K562 (cell line): ENCODE results near the gene ZNF629. TPM values are rescaled to one million over a fixed set of nuclear protein-coding genes. Genes with fewer than 3 reads are reported as not detected.

Source experiments
- ATAC-seq: fragments of 200-7000 bp; cut with Tn5 transposase; 3 replicates; pipeline ENCODE4 v1.9.1; 2020; ENCODE audit warnings: moderate library complexity
- BruUV-seq: library from RNA; stranded (reverse); fragments of 400-500 nt; replicated peaks from 2 replicates; lab custom pipeline; 2021; lab: Mats Ljungman, UMichigan
- CTCF ChIA-PET: fragments of 300-600 bp; formaldehyde crosslinking; extraction: SDS; loops from one replicate; lab custom pipeline; 2021; ENCODE audit warnings: low intra/inter-chr PET ratio; lab: Yijun Ruan, JAX
- POLR2A ChIA-PET: fragments of 300-600, 350-650 bp; sonication (Branson Sonifier 250); formaldehyde crosslinking; extraction: SDS; loops from one replicate; lab custom pipeline; 2021; ENCODE audit warnings: antibody characterized with exemption, inconsistent platforms; lab: Yijun Ruan, JAX
- DNase-seq, 4 experiments: peaks; one replicate each; pipeline versions ENCODE4 v3.0.0 to v3.0.0-alpha.2; 2011 to 2018; ENCODE audit warnings: low spot score in 3 of 4, mixed read lengths in 3 of 4; ENCODE audit errors: extremely low read depth in 1 of 4
- FAIRE-seq: peaks from 2 replicates; lab custom pipeline; 2011; peaks lifted over from hg19 to GRCh38; lab: Jason Lieb, UNC
- H2AFZ ChIP-seq: 2 replicates; pipeline ENCODE4 v1.6.0; 2011; ENCODE audit warnings: low read depth, low read length, control low read depth, inconsistent platforms
- H3K27ac ChIP-seq: fragments of 200-600 bp; 3 replicates; pipeline ENCODE4 v1.8.0; 2011; ENCODE audit warnings: low read depth, mild to moderate bottlenecking, control low read depth, inconsistent platforms, low read length, moderate library complexity, mixed read lengths; ENCODE audit errors: extremely low read depth
- H3K27me3 ChIP-seq, 2 experiments: fragments of 300-600 bp in 1 of 2; 2 replicates in 1 of 2; 3 replicates in 1 of 2; pipeline versions ENCODE4 v1.6.0 to v1.8.0; 2011; ENCODE audit warnings: inconsistent platforms in 2 of 2, low read length in 2 of 2, mild to moderate bottlenecking in 1 of 2, mixed read lengths in 1 of 2, moderate library complexity in 1 of 2; ENCODE audit not compliant: control insufficient read depth in 2 of 2, insufficient read depth in 2 of 2
- H3K36me3 ChIP-seq: fragments of 300-600 bp; 3 replicates; pipeline ENCODE4 v1.8.0; 2011; ENCODE audit warnings: mild to moderate bottlenecking, low read length, inconsistent platforms; ENCODE audit not compliant: control insufficient read depth, insufficient read depth
- H3K4me1 ChIP-seq, 2 experiments: fragments of 200-600 bp in 1 of 2; replicated peaks in 1 of 2; 2 replicates in 1 of 2; 3 replicates in 1 of 2; pipeline versions ENCODE4 v1.5.1 to v1.8.0; 2011; ENCODE audit warnings: inconsistent platforms in 2 of 2, low read length in 2 of 2, mild to moderate bottlenecking in 1 of 2, mixed read lengths in 1 of 2, moderate library complexity in 1 of 2; ENCODE audit not compliant: control insufficient read depth in 2 of 2, insufficient read depth in 2 of 2
- H3K4me2 ChIP-seq: 2 replicates; pipeline ENCODE4 v1.6.1; 2011; ENCODE audit warnings: low read length, control low read depth, inconsistent platforms, mixed read lengths; ENCODE audit not compliant: insufficient read depth
- H3K4me3 ChIP-seq: fragments of 200-600 bp; sonication (generic), shearing (Covaris generic); 2 replicates; pipeline ENCODE4 v1.5.1; 2016; ENCODE audit warnings: control low read depth, inconsistent platforms
- H3K79me2 ChIP-seq: fragments of 200-600 bp; 3 replicates; pipeline ENCODE4 v1.8.0; 2011; ENCODE audit warnings: low read length, inconsistent platforms; ENCODE audit not compliant: control insufficient read depth, insufficient read depth
- H3K9ac ChIP-seq, 2 experiments: 2 replicates each; pipeline versions ENCODE4 v1.6.0 to v1.6.1; 2011; ENCODE audit warnings: low read depth in 2 of 2, low read length in 2 of 2, control low read depth in 1 of 2, inconsistent platforms in 1 of 2, mild to moderate bottlenecking in 1 of 2, mixed read lengths in 1 of 2; ENCODE audit not compliant: insufficient read depth in 1 of 2
- H3K9me1 ChIP-seq: one replicate; pipeline ENCODE4 v1.6.0; 2011; ENCODE audit warnings: inconsistent platforms, mild to moderate bottlenecking, low read length, moderate library complexity; ENCODE audit not compliant: control insufficient read depth, insufficient read depth
- H3K9me3 ChIP-seq: replicated peaks from 2 replicates; pipeline ENCODE4 v1.5.1; 2011; ENCODE audit warnings: low read depth, low read length, inconsistent platforms; ENCODE audit not compliant: control insufficient read depth, insufficient read depth
- H4K20me1 ChIP-seq: replicated peaks from 2 replicates; pipeline ENCODE4 v1.6.1; 2011; ENCODE audit warnings: low read length, inconsistent platforms, mixed read lengths; ENCODE audit not compliant: control insufficient read depth, insufficient read depth
- CEBPB ChIP-seq: fragments of 450-650 bp; IDR thresholded peaks from 2 replicates; pipeline ENCODE4 v1.6.1; 2016; ENCODE audit warnings: missing genetic modification characterization, missing compliant biosample characterization
- CREB5 ChIP-seq: fragments of 250-450 bp; sonication (Bioruptor Pico); IDR thresholded peaks from 2 replicates; pipeline ENCODE4 v1.5.0; 2020; ENCODE audit warnings: mild to moderate bottlenecking
- FOXP4 ChIP-seq: sonication (generic); formaldehyde crosslinking; IDR thresholded peaks from 2 replicates; pipeline ENCODE4 v1.8.0; 2022; ENCODE audit warnings: mild to moderate bottlenecking, missing genetic modification reagents, borderline replicate concordance
- MYNN ChIP-seq, 2 experiments: sonication (generic); formaldehyde crosslinking in 1 of 2; IDR thresholded peaks; 2 replicates each; pipeline versions ENCODE4 v1.5.0 to v1.6.1; 2016 to 2020; ENCODE audit warnings: antibody characterized with exemption in 1 of 2, missing genetic modification reagents in 1 of 2
- POLR2G ChIP-seq: fragments of 200-400 bp; formaldehyde crosslinking; IDR thresholded peaks from 2 replicates; pipeline ENCODE4 v1.6.1; 2017; ENCODE audit warnings: low read depth, mild to moderate bottlenecking, antibody characterized with exemption, low read length, moderate library complexity
- PURB ChIP-seq: sonication (generic); formaldehyde crosslinking; IDR thresholded peaks from 2 replicates; pipeline ENCODE4 v1.9.0; 2021; ENCODE audit warnings: low read depth, mild to moderate bottlenecking, missing genetic modification reagents
- SAFB2 ChIP-seq: fragments of 200-400 bp; formaldehyde crosslinking; IDR thresholded peaks from 2 replicates; pipeline ENCODE4 v1.6.1; 2018; ENCODE audit warnings: borderline replicate concordance, low read length, low read depth, moderate library complexity; ENCODE audit not compliant: severe bottlenecking
- ZNF263 ChIP-seq: sonication (generic); formaldehyde crosslinking; IDR thresholded peaks from 2 replicates; pipeline ENCODE4 v1.8.0; 2022; ENCODE audit warnings: mild to moderate bottlenecking, missing genetic modification reagents, borderline replicate concordance
- WGBS: fragments of 100-300 bp; shearing (Covaris generic); methylation state at CpG from one replicate; pipeline ENCODE4 v1.1.6; 2016; ENCODE audit warnings: low coverage, mixed read lengths; ENCODE audit not compliant: insufficient coverage; ENCODE audit errors: missing lambda C conversion rate; 5-methylcytosine and 5-hydroxymethylcytosine counted together
- in situ Hi-C: fragments of 300-500 bp; cut with MboI; formaldehyde crosslinking; loops from 4 replicates; pipeline ENCODE4 v1.15.0; 2018; ENCODE audit warnings: inconsistent platforms, mixed read lengths
- intact Hi-C: fragments of 100-400 bp; cut with micrococcal nuclease; formaldehyde crosslinking; loops from 2 replicates; pipeline ENCODE4 v1.14.2; 2022
- polyA plus RNA-seq, 8 experiments: library from polyadenylated mRNA; depleted of rRNA in 4 of 8; stranded (reverse) in 5 of 8; unstranded in 3 of 8; fragments of >200 nt; fragmentation: Nextera tagmentation in 2 of 8; fragmentation: Illumina TruSeq in 1 of 8; extraction: Ambion mirVana in 2 of 8; extraction: Trizol in 1 of 8; gene quantifications; 2 replicates each; pipeline versions ENCODE4 v1.2.1 to v1.2.3, GENCODE V29; 2011 to 2014; ENCODE audit warnings: inconsistent platforms in 1 of 8, missing spikeins in 1 of 8
- total RNA-seq, 7 experiments: library from RNA; depleted of rRNA in 6 of 7; stranded (reverse); fragments of >200 nt in 6 of 7; fragmentation: Illumina TruSeq in 2 of 7; extraction: Trizol in 2 of 7; gene quantifications; 2 replicates each; pipeline versions ENCODE4 v1.2.1 to v1.2.3, GENCODE V29; 2011 to 2021; ENCODE audit warnings: low replicate concordance in 1 of 7
- TF ChIP-seq, protein P1 (sequence below): sonication (generic); formaldehyde crosslinking; IDR thresholded peaks from 2 replicates; pipeline ENCODE4 v1.8.0; 2022; ENCODE audit warnings: missing genetic modification reagents, mild to moderate bottlenecking, moderate library complexity, borderline replicate concordance
- TF ChIP-seq, protein P2 (sequence below): sonication (generic); formaldehyde crosslinking; IDR thresholded peaks from 2 replicates; pipeline ENCODE4 v1.8.1; 2023; ENCODE audit warnings: missing genetic modification reagents, mild to moderate bottlenecking, borderline replicate concordance

The ZNF629 gene
- total and polyA plus RNA-seq, 9 of the 15 experiments (the other 6 are each of a cell fraction or from before 2014, with no cell fraction given), result 0.44 to 18.8 (median 7.4) TPM

DNA sequence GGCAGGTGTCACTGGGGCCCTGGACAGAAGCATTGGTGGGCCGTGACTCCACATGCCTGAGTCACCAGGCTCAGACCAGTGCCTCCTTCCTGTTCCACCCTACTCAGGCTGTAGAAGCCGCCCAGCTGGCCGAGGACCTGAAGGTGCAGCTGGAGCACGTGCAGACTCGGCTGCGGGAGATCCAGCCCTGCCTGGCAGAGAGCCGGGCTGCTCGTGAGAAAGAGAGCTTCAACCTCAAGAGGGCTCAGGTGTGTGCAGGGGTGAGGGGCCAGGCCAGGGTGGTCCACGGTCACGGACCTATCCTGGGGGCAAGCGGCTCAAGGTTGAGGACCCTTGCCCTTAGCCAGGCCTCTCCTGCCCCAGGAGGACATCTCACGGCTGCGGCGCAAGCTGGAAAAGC is 15.3 kb downstream of the ZNF629 start:
- in situ Hi-C loops (no loop called here), intact Hi-C loops (loop anchor here (10.0 kb wide), 1 partner anchor 57 kb away; no protein-coding TSS in a partner anchor)
- peak overlapping the region in 1 of 2 experiments; percentile 72; a peak in 2 of 4 replicates for H3K9ac ChIP-seq
- no peaks in the 10 kb centered on the region for H3K9me1 ChIP-seq
- 0 out of 2 replicates have a peak, but pooled peaks cover 5% of the 10 kb centered on the region for H4K20me1 ChIP-seq
- ChIA-PET CTCF (no interaction called here), POLR2A (interaction anchor here (0.5 to 2.0 kb wide), 7 partner anchors 8 to 170 kb away, joined by 3 to 5 read pairs (median 3); partner anchors contain the start of gene CFAP119)
- peaks cover 15% of the 10 kb centered on the region for H3K79me2 ChIP-seq
- H3K4me2 ChIP-seq, result no peak overlapping the region
- FAIRE-seq (no peak), ATAC-seq (no peak), DNase-seq (no peak)
- BruUV-seq, result no TSS peak
- no peak overlapping the region for H3K27ac ChIP-seq
- no peak overlapping the region for H2AFZ ChIP-seq
- peaks cover 3 to 23% of the 10 kb centered on the region in 2 experiments; a peak in 4 of 5 replicates for H3K4me1 ChIP-seq
- WGBS, result 87% methylated on average over 10 of the region's 14 CpGs
- no peak overlapping the region for H3K4me3 ChIP-seq
- H3K9me3 ChIP-seq, result no peaks in the 10 kb centered on the region
- no peaks in the 10 kb centered on the region for H3K27me3 ChIP-seq
- peaks cover 81% of the 10 kb centered on the region; the same call in 2 of the 3 replicates for H3K36me3 ChIP-seq
- TF ChIP-seq PURB (CRISPR knock-in tag) (no peak), POLR2G (peak; percentile 65), CEBPB (tag) (no peak), SAFB2 (no peak), FOXP4 (no peak), MYNN (IDR thresholded peaks at IDR 0.05) (no peak), MYNN (CRISPR knock-in tag; IDR thresholded peaks at IDR 0.05) (no peak), CREB5 (no peak), ZNF263 (CRISPR knock-in tag) (peak; percentile 11; the same call in 1 of the 2 replicates)
- TF ChIP-seq, protein P1, sequence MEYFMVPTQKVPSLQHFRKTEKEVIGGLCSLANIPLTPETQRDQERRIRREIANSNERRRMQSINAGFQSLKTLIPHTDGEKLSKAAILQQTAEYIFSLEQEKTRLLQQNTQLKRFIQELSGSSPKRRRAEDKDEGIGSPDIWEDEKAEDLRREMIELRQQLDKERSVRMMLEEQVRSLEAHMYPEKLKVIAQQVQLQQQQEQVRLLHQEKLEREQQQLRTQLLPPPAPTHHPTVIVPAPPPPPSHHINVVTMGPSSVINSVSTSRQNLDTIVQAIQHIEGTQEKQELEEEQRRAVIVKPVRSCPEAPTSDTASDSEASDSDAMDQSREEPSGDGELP (CRISPR knock-in tag), result 0 out of 2 replicates have a peak, but pooled peaks have one; percentile 17
- TF ChIP-seq, protein P2, sequence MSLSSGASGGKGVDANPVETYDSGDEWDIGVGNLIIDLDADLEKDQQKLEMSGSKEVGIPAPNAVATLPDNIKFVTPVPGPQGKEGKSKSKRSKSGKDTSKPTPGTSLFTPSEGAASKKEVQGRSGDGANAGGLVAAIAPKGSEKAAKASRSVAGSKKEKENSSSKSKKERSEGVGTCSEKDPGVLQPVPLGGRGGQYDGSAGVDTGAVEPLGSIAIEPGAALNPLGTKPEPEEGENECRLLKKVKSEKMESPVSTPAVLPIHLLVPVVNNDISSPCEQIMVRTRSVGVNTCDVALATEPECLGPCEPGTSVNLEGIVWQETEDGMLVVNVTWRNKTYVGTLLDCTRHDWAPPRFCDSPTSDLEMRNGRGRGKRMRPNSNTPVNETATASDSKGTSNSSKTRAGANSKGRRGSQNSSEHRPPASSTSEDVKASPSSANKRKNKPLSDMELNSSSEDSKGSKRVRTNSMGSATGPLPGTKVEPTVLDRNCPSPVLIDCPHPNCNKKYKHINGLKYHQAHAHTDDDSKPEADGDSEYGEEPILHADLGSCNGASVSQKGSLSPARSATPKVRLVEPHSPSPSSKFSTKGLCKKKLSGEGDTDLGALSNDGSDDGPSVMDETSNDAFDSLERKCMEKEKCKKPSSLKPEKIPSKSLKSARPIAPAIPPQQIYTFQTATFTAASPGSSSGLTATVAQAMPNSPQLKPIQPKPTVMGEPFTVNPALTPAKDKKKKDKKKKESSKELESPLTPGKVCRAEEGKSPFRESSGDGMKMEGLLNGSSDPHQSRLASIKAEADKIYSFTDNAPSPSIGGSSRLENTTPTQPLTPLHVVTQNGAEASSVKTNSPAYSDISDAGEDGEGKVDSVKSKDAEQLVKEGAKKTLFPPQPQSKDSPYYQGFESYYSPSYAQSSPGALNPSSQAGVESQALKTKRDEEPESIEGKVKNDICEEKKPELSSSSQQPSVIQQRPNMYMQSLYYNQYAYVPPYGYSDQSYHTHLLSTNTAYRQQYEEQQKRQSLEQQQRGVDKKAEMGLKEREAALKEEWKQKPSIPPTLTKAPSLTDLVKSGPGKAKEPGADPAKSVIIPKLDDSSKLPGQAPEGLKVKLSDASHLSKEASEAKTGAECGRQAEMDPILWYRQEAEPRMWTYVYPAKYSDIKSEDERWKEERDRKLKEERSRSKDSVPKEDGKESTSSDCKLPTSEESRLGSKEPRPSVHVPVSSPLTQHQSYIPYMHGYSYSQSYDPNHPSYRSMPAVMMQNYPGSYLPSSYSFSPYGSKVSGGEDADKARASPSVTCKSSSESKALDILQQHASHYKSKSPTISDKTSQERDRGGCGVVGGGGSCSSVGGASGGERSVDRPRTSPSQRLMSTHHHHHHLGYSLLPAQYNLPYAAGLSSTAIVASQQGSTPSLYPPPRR (CRISPR knock-in tag), result no peak
